NT2/D1 (cell line): ENCODE data around the gene AGBL1.
A peak's percentile ranks its signal among the peaks of the same experiment; 100 is the strongest.
"Not testable (repeated sequence)": the region's sequence is repeated elsewhere in the genome, so short reads cannot be mapped to it uniquely, and the experiment has no call there.

ENCODE experiments used
- DNase-seq: peaks from one replicate; pipeline ENCODE4 v3.0.0-alpha.2; 2011; ENCODE audit warnings: low read depth, low spot score
- H3K27me3 ChIP-seq: 2 replicates; pipeline ENCODE4 v1.6.0; 2011; ENCODE audit warnings: mild to moderate bottlenecking; ENCODE audit not compliant: insufficient read length, insufficient read depth
- H3K36me3 ChIP-seq: 2 replicates; pipeline ENCODE4 v1.6.1; 2011; ENCODE audit warnings: mild to moderate bottlenecking, low read length, mixed read lengths; ENCODE audit not compliant: insufficient read depth, insufficient read length
- H3K4me1 ChIP-seq: 2 replicates; pipeline ENCODE4 v1.5.1; 2011; ENCODE audit not compliant: insufficient read depth, insufficient read length
- H3K4me3 ChIP-seq: 2 replicates; pipeline ENCODE4 v1.5.1; 2011; ENCODE audit warnings: low read depth; ENCODE audit not compliant: insufficient read length
- H3K9ac ChIP-seq: 2 replicates; pipeline ENCODE4 v1.6.0; 2011; ENCODE audit warnings: low read depth; ENCODE audit not compliant: insufficient read length
- H3K9me3 ChIP-seq: 2 replicates; pipeline ENCODE4 v1.5.1; 2011; ENCODE audit warnings: mild to moderate bottlenecking, low read length; ENCODE audit not compliant: insufficient read depth
- SUZ12 ChIP-seq: IDR thresholded peaks from 2 replicates; pipeline ENCODE4 v1.6.1; 2011; ENCODE audit not compliant: insufficient read length, insufficient read depth; ENCODE audit errors: extremely low read depth
- YY1 ChIP-seq: IDR thresholded peaks from 2 replicates; pipeline ENCODE4 v1.6.1; 2011; ENCODE audit not compliant: insufficient read length, insufficient read depth
- ZNF274 ChIP-seq: IDR thresholded peaks from 2 replicates; pipeline ENCODE4 v1.6.1; 2011; ENCODE audit warnings: mild to moderate bottlenecking, low read depth, low read length

Gene AGBL1

GRCh38 chr15:86863226-86863915, 783.7 kb downstream of the AGBL1 start:
- H3K36me3 ChIP-seq = no peaks in the 10 kb centered on the region
- no peaks in the 10 kb centered on the region for H3K9me3 ChIP-seq
- no peak for TF ChIP-seq ZNF274
- no peak for TF ChIP-seq SUZ12
- TF ChIP-seq YY1 = no peak
- no peak overlapping the region for H3K4me3 ChIP-seq
- no peaks in the 10 kb centered on the region for H3K4me1 ChIP-seq
- no peaks in the 10 kb centered on the region for H3K27me3 ChIP-seq
- peak; percentile 16 for DNase-seq
- no peak overlapping the region for H3K9ac ChIP-seq

DNA sequence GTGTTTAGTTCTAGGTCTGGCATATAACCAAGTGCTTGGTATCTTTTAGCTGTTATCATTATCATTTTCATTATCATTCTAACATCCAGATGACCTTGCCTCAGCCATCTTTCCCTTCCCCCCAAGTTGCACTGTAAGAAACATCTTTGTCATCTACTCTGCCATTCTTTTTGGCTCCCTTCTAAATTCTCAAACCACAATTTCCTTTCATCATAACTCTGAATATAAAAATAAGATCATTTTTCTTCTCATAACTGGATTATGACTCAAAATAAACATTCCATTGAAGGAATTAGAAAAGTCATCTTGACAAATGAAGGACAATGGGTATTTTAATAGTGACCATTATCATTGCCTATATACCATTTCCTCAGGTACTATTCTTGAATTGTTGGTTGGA, 786.2 kb downstream of the AGBL1 start:
- no peak for DNase-seq
- Histone ChIP-seq H3K9me3 (no peaks in the 10 kb centered on the region), H3K36me3 (no peaks in the 10 kb centered on the region), H3K4me1 (no peaks in the 10 kb centered on the region), H3K27me3 (no peaks in the 10 kb centered on the region), H3K4me3 (no peak overlapping the region), H3K9ac (no peak overlapping the region)
- TF ChIP-seq SUZ12 = no peak
- no peak for TF ChIP-seq YY1
- TF ChIP-seq ZNF274 = no peak

DNA sequence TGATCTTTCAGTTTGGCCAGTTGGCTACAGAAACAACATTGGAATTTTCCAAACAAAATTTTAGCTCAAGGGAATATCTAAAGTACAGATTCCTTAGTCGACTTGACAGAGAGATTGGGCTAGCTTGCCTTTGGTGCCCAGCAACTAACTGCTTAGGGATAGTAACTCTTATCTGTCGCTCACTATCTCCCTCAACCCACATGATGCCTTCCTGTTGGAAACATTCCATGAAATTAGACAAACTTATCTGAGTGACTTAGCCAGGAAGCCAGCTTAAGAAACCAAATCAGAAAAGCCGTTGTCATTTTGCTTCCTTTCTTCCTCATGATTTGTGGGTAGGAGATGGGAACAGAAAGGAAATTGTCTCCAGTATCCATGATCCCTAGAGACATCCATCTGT, 791.2 kb downstream of the AGBL1 start:
- Histone ChIP-seq H3K9ac (no peak overlapping the region), H3K4me1 (no peaks in the 10 kb centered on the region), H3K9me3 (no peaks in the 10 kb centered on the region), H3K4me3 (no peak overlapping the region), H3K36me3 (no peaks in the 10 kb centered on the region), H3K27me3 (no peaks in the 10 kb centered on the region)
- DNase-seq = no peak
- TF ChIP-seq ZNF274 = no peak
- TF ChIP-seq YY1 = no peak

- TF ChIP-seq YY1 (no peak), ZNF274 (no peak)
- DNase-seq = no peak
- Histone ChIP-seq H3K4me3 (no peak overlapping the region), H3K27me3 (no peaks in the 10 kb centered on the region), H3K36me3 (no peaks in the 10 kb centered on the region), H3K4me1 (no peaks in the 10 kb centered on the region), H3K9ac (no peak overlapping the region), H3K9me3 (no peaks in the 10 kb centered on the region)
These were observed 792.3 kb downstream of the AGBL1 start for GRCh38 chr15:86871964-86872363.

DNA sequence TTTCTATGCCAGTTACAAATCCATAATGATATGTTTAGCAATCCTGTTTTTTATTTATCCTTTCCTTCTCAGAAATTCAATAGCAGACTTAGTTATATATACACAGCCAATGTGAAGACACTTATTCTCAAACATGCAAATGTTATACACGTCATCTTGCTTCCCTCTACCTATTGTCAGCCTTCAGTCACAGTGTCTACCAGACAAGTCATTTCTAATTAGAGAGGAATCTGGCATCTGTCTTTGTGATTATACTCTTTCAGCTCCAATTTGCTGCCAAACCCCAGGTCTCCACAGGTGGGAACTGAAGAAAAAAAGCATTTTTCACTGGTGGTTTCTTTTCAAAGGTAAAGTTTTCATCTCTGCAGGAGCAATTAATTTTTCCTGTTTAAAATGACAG, 793.1 kb downstream of the AGBL1 start:
- H3K9ac ChIP-seq = no peak overlapping the region
- no peak for DNase-seq
- no peaks in the 10 kb centered on the region for H3K27me3 ChIP-seq
- no peaks in the 10 kb centered on the region for H3K36me3 ChIP-seq
- H3K4me3 ChIP-seq = no peak overlapping the region
- TF ChIP-seq SUZ12 (no peak), YY1 (no peak), ZNF274 (no peak)
- no peaks in the 10 kb centered on the region for H3K9me3 ChIP-seq
- no peaks in the 10 kb centered on the region for H3K4me1 ChIP-seq

DNA sequence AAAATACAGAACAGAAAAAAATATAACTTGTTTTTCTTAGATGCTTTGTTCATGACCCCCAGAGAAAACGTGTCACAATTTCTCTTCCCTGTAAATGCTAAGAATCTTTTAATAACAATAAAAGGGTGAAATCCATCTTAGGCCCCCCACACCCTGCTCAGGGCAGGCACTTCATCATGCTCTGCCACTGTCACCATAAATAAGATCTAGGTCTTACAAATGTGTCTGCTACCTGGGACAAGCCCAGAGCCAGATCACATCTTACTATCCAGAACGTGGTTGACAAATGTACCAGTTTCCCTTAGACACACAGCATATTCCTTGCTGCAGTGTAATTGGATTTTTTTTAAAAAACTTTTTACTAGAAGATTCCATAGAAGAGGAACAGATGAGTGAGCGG, 795.4 kb downstream of the AGBL1 start:
- H3K27me3 ChIP-seq = no peaks in the 10 kb centered on the region
- no peaks in the 10 kb centered on the region for H3K36me3 ChIP-seq
- TF ChIP-seq YY1 (no peak), SUZ12 (no peak), ZNF274 (no peak)
- no peaks in the 10 kb centered on the region for H3K4me1 ChIP-seq
- H3K4me3 ChIP-seq = no peak overlapping the region
- no peaks in the 10 kb centered on the region for H3K9me3 ChIP-seq
- H3K9ac ChIP-seq = no peak overlapping the region
- no peak for DNase-seq

DNA sequence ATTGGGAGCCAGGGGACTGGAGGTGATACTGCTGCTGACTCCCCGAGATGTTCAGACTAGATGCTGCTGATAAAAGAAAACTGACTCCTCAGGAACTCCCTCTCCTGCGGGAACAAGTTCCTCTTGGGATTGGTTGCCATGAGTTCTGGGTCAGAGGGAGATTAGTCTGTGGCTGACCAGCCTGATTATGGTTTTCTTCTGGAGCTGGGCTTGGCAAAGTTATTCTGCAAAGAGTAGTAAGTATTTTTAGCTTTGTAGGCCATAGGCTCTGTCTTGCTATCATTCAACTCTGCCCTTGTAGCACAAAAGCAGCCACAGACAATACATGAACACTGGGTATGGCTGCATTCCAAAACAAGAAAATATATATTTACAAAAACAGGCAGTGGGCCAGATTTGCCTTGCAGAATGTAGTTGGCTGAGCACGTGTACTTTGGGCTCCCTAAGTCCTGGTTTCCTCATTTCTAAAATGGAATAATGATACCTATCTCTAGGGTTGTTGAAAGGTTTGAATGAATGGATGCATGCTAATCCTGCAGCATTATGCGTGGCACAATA, 796.8 kb downstream of the AGBL1 start:
- no peak for DNase-seq
- Histone ChIP-seq H3K27me3 (no peaks in the 10 kb centered on the region), H3K9me3 (no peaks in the 10 kb centered on the region), H3K4me1 (no peaks in the 10 kb centered on the region), H3K36me3 (no peaks in the 10 kb centered on the region), H3K4me3 (no peak overlapping the region), H3K9ac (no peak overlapping the region)
- TF ChIP-seq ZNF274 (no peak), SUZ12 (no peak), YY1 (no peak)

- Histone ChIP-seq H3K4me3 (no peak overlapping the region), H3K9ac (no peak overlapping the region), H3K36me3 (no peaks in the 10 kb centered on the region), H3K4me1 (no peaks in the 10 kb centered on the region), H3K27me3 (no peaks in the 10 kb centered on the region), H3K9me3 (no peaks in the 10 kb centered on the region)
- no peak for TF ChIP-seq ZNF274
- TF ChIP-seq YY1 = no peak
- no peak for TF ChIP-seq SUZ12
- DNase-seq = no peak
These were observed 797.5 kb downstream of the AGBL1 start for GRCh38 chr15:86877171-86877631.

DNA sequence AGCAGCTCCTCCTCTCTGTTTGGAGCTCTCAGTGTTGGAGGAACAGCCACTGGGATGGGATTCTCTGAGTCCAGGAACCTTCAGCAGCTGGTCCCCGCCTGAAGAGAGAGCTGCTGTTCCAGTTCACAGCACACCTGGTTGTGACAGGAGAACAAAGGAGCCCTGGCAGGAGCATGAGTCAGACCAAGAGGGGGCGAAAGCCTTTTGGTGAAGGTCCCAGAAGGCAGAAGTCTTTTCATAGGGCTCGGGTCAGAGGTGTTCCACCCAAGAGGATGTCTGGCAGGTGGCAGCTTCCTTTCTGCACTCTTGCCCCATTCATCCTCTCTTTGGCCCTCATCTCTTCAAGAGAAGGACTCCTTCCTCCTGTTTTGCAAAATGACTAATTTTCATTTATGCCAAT, 799.2 kb downstream of the AGBL1 start:
- H3K4me3 ChIP-seq, H3K4me1 ChIP-seq, H3K36me3 ChIP-seq, DNase-seq, H3K9me3 ChIP-seq, H3K27me3 ChIP-seq, H3K9ac ChIP-seq: not testable (repeated sequence)
